GM11168 (cell line): ENCODE data around the gene BCKDK.

ENCODE experiments used
- in situ Hi-C: fragments of 300-500 bp; cut with MboI; formaldehyde crosslinking; loops from one replicate; pipeline ENCODE4 v1.12.0; 2022; ENCODE audit warnings: low sequenced_read_pairs; ENCODE audit not compliant: unreplicated experiment

BCKDK gene

GRCh38 chr16:31079342-31079944, 28.7 kb upstream of the BCKDK start:
- in situ Hi-C loops, result no loop called here

DNA sequence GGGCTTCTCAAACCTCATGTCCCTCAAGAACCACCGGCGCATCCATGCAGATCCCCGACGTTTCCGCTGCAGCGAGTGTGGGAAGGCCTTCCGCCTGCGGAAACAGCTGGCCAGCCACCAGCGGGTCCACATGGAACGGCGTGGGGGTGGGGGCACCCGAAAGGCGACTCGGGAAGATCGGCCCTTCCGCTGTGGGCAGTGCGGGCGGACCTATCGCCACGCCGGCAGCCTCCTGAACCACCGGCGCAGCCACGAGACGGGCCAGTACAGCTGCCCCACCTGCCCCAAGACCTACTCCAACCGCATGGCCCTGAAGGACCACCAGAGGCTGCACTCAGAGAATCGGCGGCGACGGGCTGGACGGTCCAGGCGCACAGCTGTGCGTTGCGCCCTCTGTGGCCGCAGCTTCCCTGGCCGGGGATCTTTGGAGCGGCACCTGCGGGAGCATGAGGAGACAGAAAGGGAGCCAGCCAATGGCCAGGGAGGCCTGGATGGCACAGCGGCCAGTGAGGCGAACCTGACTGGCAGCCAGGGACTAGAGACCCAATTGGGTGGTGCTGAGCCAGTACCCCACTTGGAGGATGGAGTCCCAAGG, 28.1 kb upstream of the BCKDK start:
- in situ Hi-C loops, result no loop called here

GRCh38 chr16:31080756-31081419, 27.3 kb upstream of the BCKDK start:
- in situ Hi-C loops, result no loop called here

- in situ Hi-C loops, result no loop called here
Observed at GRCh38 chr16:31081428-31082351, 26.5 kb upstream of the BCKDK start.

- in situ Hi-C loops, result no loop called here
Observed at GRCh38 chr16:31082368-31083045, 25.7 kb upstream of the BCKDK start.

DNA sequence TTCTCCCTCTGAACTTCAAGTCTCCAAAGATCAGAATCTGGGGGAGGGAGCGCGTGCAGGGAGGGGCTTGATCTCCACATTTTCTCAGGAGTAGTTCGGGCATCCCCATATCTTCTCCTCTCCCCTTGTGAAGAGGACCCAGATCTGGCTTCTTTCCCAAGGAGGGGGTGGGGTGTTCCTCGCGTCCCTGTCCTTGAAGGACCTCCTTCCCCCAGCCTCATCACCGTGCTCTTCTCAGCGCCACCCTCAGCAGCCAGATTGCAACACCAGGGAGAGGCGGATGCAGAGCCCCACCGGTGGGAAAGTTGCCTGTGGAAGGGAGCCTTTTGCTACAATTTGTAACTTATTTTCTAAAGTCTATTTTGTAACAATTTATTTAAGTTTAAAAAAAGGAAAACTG, 25.1 kb upstream of the BCKDK start:
- in situ Hi-C loops, result no loop called here

GRCh38 chr16:31083556-31083955, 24.6 kb upstream of the BCKDK start:
- in situ Hi-C loops, result no loop called here

DNA sequence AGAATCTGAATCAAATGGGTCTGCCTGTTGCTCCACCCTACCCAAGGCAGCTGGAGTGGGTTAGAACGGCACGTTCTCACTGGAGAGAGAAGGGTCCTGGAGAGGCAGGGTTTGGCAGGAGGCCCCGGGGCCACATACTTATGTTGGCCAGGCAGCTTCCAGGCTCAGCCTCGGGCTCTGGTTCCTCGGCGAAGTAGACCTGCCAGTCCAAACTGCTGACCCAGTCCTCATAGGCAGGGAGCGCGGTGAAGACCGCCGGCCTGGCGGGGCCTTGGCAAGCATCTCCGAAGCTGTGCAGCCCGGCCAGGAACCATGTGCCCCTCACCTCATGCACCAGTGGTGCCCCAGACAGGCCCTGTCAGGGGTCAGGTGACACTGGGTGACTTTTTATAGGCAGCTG, 24.2 kb upstream of the BCKDK start:
- in situ Hi-C loops, result no loop called here

DNA sequence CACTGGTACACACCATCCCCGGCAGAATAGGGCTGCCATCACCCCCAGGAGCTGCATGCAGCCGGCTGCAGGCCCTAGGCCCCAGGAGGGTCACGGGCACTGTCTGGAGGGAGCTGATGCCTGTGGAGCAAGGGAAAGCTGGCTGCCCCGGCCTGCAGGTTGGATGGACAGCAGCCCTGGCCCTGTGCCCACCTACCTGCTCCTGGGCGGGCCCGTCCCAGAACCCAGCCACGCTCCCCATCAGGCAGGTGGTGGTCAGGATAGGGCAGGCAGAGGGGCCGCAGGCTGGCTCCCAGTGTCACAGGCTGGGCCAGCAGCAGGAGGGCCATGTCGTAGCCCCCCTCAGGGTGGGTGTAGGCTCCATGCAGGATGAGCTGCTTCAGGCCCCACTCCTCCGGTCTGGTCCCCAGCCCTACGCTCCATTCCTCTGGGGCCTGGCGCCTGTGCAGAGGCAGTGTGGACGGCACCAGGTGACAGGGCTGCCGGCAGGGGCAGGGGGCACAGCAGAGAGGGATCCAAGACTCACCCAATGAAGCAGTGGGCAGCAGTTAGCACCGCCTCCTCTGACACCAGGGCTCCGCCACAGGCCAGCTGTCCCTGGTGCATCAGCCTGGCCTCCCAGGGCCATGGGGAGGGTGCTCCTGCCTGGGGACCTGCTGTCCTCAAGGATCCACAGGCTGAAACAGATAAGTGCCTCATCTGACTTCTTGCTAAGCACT, 23.4 kb upstream of the BCKDK start:
- in situ Hi-C loops, result no loop called here

DNA sequence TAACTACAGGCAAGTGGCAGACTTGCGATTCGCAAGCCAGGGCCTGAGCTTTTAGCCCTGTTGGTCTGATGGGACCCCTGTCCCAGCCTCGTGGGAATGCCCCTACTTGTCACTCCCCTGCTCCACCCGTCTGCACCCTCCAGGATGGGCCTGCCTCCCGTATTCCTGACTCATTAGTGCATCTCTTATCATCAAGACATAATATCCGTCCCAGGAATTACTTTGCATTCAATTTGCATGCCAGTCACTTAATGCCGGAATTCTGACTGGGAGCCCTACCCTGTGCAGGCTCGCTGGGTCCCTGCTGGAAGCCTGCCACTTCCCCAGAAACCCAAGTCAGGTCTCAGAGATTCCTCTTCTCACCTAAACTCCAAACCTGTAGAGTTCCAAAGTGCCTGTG, 22.8 kb upstream of the BCKDK start:
- in situ Hi-C loops, result no loop called here

- in situ Hi-C loops, result no loop called here
Observed at GRCh38 chr16:31085873-31086628, 22.1 kb upstream of the BCKDK start.

DNA sequence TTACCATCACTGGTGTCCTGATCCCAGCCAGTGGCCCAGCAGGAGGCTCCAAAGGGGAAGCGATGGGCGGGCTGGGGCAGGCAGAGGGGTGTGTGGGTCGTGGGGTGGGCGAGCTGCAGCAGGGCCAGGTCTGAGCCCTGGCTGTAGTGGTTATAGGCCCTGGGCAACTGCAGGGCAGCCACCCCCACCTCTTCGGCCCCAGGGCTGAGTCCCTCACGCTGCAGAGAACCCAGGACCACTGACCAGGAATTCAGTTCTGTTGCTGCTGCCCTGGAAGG, 21.6 kb upstream of the BCKDK start:
- in situ Hi-C loops, result no loop called here

DNA sequence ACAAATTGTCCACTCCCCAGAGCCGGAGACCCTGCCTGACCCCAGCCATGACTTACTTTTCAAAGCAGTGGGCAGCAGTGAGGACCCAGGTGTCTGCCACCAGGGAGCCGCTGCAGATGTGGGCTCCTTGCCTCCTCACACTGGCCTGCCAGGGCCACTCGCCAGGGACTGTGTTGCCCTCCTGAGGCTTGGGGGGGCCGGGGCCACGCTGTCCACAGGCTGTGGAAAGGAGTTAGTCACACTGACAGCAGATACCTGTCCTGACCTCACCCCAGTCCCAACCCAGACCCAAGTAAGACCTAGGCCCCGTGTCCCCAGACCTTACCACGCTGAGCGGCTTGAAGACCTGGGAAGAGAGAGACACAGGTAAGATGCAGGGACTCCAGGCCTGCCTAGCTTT, 20.7 kb upstream of the BCKDK start:
- in situ Hi-C loops, result no loop called here

DNA sequence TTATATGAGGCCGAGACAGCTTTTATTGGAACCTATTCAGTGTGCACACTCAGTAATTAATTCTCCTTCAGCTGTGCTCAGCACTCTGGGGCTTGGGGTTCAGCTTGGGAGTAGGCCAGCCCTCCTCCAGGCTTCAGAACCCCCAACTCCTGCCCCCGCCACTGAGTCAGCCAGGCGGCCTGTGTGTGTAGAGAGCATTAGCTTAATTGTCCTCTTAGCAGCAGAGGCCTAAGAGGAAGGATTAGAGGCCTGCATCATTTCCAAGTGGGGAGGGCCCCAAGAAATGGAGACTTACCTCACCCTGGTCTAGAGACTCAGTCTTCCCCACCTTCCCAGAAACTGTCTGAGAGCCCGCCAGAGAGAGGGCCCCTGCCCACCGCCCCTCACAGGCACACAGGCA, 20.2 kb upstream of the BCKDK start:
- in situ Hi-C loops, result no loop called here

GRCh38 chr16:31088459-31089183, 19.6 kb upstream of the BCKDK start, which contains the start of gene PRSS53:
Gene PRSS53 (minus strand): TSS chr16:31088943. CDS start chr16:31088809, 134 bp downstream.
- in situ Hi-C loops, result no loop called here

DNA sequence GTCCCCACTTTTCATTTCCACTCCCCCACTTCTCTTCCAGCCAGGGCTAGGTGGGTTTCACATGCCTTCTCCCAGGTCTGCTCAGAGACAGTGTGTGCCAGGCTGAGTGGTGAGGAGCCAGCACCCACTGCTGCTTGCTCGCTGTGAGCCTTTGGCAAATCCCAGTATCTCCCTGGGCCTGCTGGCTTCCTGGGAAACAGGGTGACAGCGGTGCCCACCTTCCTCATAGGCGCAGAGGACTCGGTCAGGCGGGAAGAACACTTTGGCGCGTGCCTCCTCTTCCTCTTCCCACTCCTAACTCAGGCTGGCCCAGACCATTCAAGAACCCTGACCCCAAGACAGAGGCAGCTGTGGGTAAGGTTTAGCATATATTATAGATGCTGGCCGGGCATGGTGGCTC, 19.0 kb upstream of the BCKDK start:
- in situ Hi-C loops, result no loop called here

DNA sequence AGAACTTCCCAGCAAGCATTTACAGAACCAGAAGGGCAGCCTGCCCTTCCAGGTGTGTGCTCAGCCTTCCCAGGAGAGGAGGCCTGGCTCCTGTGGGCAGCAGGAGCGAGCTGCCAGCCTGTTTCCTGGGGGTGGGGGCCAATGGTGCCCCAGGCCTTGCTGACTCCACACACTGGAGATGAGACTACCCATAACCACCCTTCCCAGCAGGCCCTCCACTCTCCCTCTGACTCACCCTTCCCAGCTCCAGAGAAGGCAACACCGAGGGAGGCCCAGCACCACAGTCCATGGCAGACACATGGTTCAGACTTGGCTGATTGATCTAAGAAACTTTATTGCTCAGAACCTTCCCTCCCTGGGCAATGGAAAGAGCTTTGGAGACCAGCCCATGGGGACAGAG, 17.6 kb upstream of the BCKDK start:
- in situ Hi-C loops, result no loop called here

DNA sequence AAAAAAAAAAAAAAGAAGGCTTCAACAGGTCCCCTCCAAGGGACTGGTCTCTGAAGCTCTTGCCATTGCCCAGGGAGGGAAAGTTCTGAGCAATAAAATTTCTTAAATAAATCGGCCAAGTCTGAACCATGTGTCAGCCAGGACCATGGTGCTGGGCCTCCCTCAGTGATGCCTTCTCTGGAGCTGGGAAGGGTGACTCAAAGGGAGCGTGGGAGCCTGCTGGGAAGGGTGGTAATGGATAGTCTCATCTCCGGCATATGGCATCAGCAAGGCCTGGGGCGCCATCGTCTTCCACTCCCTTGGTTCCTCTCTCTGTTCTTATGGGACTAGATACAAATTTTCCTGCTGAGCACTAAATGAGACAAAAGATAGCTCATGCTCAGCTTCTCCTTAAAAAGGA, 15.9 kb upstream of the BCKDK start:
- in situ Hi-C loops, result no loop called here
